OCI-LY7 (cell line): ENCODE measurements around the gene PKM. TPM values are rescaled to one million over a fixed set of nuclear protein-coding genes. Genes with fewer than 3 reads are reported as not detected.

ENCODE experiments used
- BruUV-seq: library from RNA; stranded (reverse); fragments of 400-500 nt; replicated peaks from 2 replicates; lab custom pipeline; 2021; lab: Mats Ljungman, UMichigan
- CTCF ChIA-PET: fragments of 300-600 bp; sonication (Branson Sonifier 250); formaldehyde crosslinking; loops from one replicate; lab custom pipeline; 2022; ENCODE audit warnings: antibody characterized with exemption; ENCODE audit not compliant: unreplicated experiment; lab: Charles Lee
- POLR2A ChIA-PET: fragments of 300-600 bp; sonication (Branson Sonifier 250); formaldehyde crosslinking; loops from one replicate; lab custom pipeline; 2022; ENCODE audit warnings: antibody characterized with exemption; lab: Charles Lee
- DNase-seq: peaks from one replicate; pipeline ENCODE4 v3.0.0-alpha.2; 2015; ENCODE audit warnings: low spot score
- H2AFZ ChIP-seq: fragments of 200-600 bp; sonication (generic), shearing (Covaris generic); 2 replicates; pipeline ENCODE4 v1.6.1; 2014; ENCODE audit warnings: mild to moderate bottlenecking, antibody characterized with exemption, low read length, moderate library complexity
- H3K27ac ChIP-seq: fragments of 200-600 bp; sonication (generic); 2 replicates; pipeline ENCODE4 v1.5.1; 2014; ENCODE audit warnings: mixed run types, low read depth, mild to moderate bottlenecking, moderate library complexity, low read length, inconsistent platforms; ENCODE audit not compliant: poor library complexity, severe bottlenecking
- H3K36me3 ChIP-seq: fragments of 200-600 bp; sonication (generic); 2 replicates; pipeline ENCODE4 v1.6.1; 2014; ENCODE audit warnings: mild to moderate bottlenecking, antibody characterized with exemption, low read length, moderate library complexity, mixed read lengths; ENCODE audit not compliant: insufficient read depth
- H3K4me1 ChIP-seq: fragments of 200-600 bp; sonication (generic); 2 replicates; pipeline ENCODE4 v1.5.1; 2014; ENCODE audit warnings: mild to moderate bottlenecking, low read length; ENCODE audit not compliant: insufficient read depth, poor library complexity, severe bottlenecking
- H3K4me2 ChIP-seq: fragments of 200-600 bp; sonication (generic); 2 replicates; pipeline ENCODE4 v1.6.1; 2014; ENCODE audit warnings: mild to moderate bottlenecking, low read length
- H3K4me3 ChIP-seq: fragments of 200-600 bp; sonication (generic); 2 replicates; pipeline ENCODE4 v1.5.1; 2014; ENCODE audit warnings: mild to moderate bottlenecking, low read depth, low read length; ENCODE audit not compliant: poor library complexity, severe bottlenecking
- H3K79me2 ChIP-seq: fragments of 200-600 bp; sonication (generic); 2 replicates; pipeline ENCODE4 v1.6.1; 2016; ENCODE audit warnings: low read depth, mild to moderate bottlenecking, low read length, moderate library complexity, mixed read lengths; ENCODE audit not compliant: insufficient read depth
- H3K9me2 ChIP-seq: fragments of 200-600 bp; sonication (generic); 2 replicates; pipeline ENCODE4 v1.6.1; 2016; ENCODE audit warnings: mild to moderate bottlenecking, low read length, mixed read lengths; ENCODE audit not compliant: insufficient read depth
- H3K9me3 ChIP-seq: fragments of 200-600 bp; sonication (generic); 2 replicates; pipeline ENCODE4 v1.6.1; 2014; ENCODE audit warnings: mild to moderate bottlenecking, mixed run types, low read length, mixed read lengths
- H4K20me1 ChIP-seq: fragments of 200-600 bp; sonication (generic); 2 replicates; pipeline ENCODE4 v1.6.1; 2014; ENCODE audit warnings: mild to moderate bottlenecking, antibody characterized with exemption, low read length, moderate library complexity, mixed read lengths; ENCODE audit not compliant: insufficient read depth
- CTCF ChIP-seq: fragments of 200-600 bp; sonication (generic); conservative IDR thresholded peaks from 2 replicates; pipeline ENCODE4 v1.5.1; 2014; ENCODE audit warnings: mild to moderate bottlenecking, antibody characterized with exemption, low read length, moderate library complexity, mixed read lengths
- EZH2phosphoT487 ChIP-seq: fragments of 200-600 bp; sonication (generic); IDR thresholded peaks from 2 replicates; pipeline ENCODE4 v1.6.1; 2018; ENCODE audit warnings: low read depth, borderline replicate concordance, mild to moderate bottlenecking, mixed run types, antibody characterized with exemption, low read length, moderate library complexity, mixed read lengths
- intact Hi-C: fragments of 100-400 bp; cut with micrococcal nuclease; formaldehyde crosslinking; loops from one replicate; pipeline ENCODE4 v1.10.0; 2022; ENCODE audit not compliant: unreplicated experiment
- total RNA-seq, 2 experiments: library from RNA; depleted of rRNA in 1 of 2; stranded (reverse); fragments of >200 nt in 1 of 2; shearing (Covaris generic) in 1 of 2; gene quantifications; 2 replicates each; pipeline ENCODE4 v1.2.3, GENCODE V29; 2014 to 2022

Gene PKM
- total RNA-seq, 2 experiments from 2014 or later = 917 to 1,131 TPM

- ChIA-PET CTCF (interaction anchor here (0.6 kb wide), 1 partner anchor 387 kb away, joined by 3 read pairs; no protein-coding TSS in a partner anchor), POLR2A (interaction anchor here (0.5 kb wide), 1 partner anchor 105 kb away, joined by 4 read pairs; no protein-coding TSS in a partner anchor)
- H3K4me2 ChIP-seq = no peak overlapping the region
- H3K9me3 ChIP-seq = no peaks in the 10 kb centered on the region
- no peak for TF ChIP-seq EZH2phosphoT487
- TF ChIP-seq CTCF = no peak
- no peak overlapping the region for H3K4me3 ChIP-seq
- no peaks in the 10 kb centered on the region for H4K20me1 ChIP-seq
- H3K4me1 ChIP-seq = no peaks in the 10 kb centered on the region
- H3K36me3 ChIP-seq = no peaks in the 10 kb centered on the region
- DNase-seq = no peak
- intact Hi-C loops = no loop called here
- BruUV-seq = no TSS peak
- H2AFZ ChIP-seq = no peak overlapping the region
- no peak overlapping the region for H3K27ac ChIP-seq
- H3K9me2 ChIP-seq = no peaks in the 10 kb centered on the region
- H3K79me2 ChIP-seq = no peaks in the 10 kb centered on the region
Measured at GRCh38 chr15:72169236-72169920, 61.6 kb downstream of the PKM start.

- ChIA-PET CTCF (no interaction called here), POLR2A (no interaction called here)
- Histone ChIP-seq H3K9me3 (no peaks in the 10 kb centered on the region), H3K4me3 (no peak overlapping the region), H3K36me3 (no peaks in the 10 kb centered on the region), H2AFZ (no peak overlapping the region), H3K4me1 (no peaks in the 10 kb centered on the region), H3K27ac (no peak overlapping the region), H3K4me2 (no peak overlapping the region), H4K20me1 (no peaks in the 10 kb centered on the region), H3K79me2 (no peaks in the 10 kb centered on the region), H3K9me2 (no peaks in the 10 kb centered on the region)
- DNase-seq = no peak
- intact Hi-C loops = no loop called here
- no peak for TF ChIP-seq EZH2phosphoT487
- TF ChIP-seq CTCF = no peak
- BruUV-seq = no TSS peak
Measured at GRCh38 chr15:72168808-72169190, 62.2 kb downstream of the PKM start.

- no peak for DNase-seq
- Histone ChIP-seq H3K4me2 (no peak overlapping the region), H3K79me2 (no peaks in the 10 kb centered on the region), H3K4me1 (no peaks in the 10 kb centered on the region), H3K36me3 (no peaks in the 10 kb centered on the region), H3K9me3 (no peaks in the 10 kb centered on the region), H3K27ac (no peak overlapping the region), H3K9me2 (no peaks in the 10 kb centered on the region), H2AFZ (no peak overlapping the region), H4K20me1 (no peaks in the 10 kb centered on the region), H3K4me3 (no peak overlapping the region)
- POLR2A ChIA-PET = no interaction called here
- intact Hi-C loops = no loop called here
- TF ChIP-seq CTCF = no peak
- TF ChIP-seq EZH2phosphoT487 = no peak
- CTCF ChIA-PET = no interaction called here
- no TSS peak for BruUV-seq
Measured at GRCh38 chr15:72168131-72168807, 62.7 kb downstream of the PKM start.
